Measurements from ENCODE around the gene PHACTR4.
A peak's percentile ranks its signal among the peaks of the same experiment; 100 is the strongest.
"Not testable (repeated sequence)": the region's sequence is repeated elsewhere in the genome, so short reads cannot be mapped to it uniquely, and the experiment has no call there.

PHACTR4 gene

DNA sequence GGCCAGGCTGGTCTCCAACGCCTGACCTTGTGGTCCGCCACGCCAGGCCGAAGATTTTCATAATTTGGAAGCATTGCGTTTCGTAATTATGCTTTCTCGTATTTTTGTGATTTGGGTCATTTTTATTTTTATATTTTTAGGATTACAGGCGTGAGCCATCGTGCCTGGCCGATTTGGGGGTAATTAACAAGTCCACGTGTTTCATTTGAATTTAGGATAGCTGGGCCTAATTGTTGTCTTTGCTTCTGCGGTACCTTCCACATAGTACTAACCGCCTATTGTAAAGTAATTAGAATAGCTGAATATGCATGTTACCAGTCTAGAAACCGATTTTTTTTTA lies 137.3 kb downstream of the PHACTR4 start:
- no peak for DNase-seq

DNA sequence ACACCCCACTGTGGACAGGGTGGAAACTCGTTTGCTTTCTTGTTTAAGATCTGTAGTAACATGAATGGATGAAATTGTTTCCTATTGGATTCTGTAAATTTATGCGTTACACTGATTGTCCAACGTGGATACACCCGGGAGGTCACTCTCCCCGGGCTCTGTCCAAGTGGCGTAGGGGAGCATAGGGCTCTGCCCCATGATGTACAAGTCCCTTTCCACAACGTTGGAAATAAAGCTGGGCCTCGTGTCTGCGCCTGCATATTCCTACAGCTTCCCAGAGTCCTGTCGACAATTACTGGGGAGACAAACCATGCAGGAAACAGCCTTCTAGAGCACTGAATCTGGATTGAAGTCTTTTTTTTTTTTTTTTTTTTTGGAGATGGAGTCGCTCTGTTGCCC lies 137.7 kb downstream of the PHACTR4 start:
- DNase-seq: no peak

DNA sequence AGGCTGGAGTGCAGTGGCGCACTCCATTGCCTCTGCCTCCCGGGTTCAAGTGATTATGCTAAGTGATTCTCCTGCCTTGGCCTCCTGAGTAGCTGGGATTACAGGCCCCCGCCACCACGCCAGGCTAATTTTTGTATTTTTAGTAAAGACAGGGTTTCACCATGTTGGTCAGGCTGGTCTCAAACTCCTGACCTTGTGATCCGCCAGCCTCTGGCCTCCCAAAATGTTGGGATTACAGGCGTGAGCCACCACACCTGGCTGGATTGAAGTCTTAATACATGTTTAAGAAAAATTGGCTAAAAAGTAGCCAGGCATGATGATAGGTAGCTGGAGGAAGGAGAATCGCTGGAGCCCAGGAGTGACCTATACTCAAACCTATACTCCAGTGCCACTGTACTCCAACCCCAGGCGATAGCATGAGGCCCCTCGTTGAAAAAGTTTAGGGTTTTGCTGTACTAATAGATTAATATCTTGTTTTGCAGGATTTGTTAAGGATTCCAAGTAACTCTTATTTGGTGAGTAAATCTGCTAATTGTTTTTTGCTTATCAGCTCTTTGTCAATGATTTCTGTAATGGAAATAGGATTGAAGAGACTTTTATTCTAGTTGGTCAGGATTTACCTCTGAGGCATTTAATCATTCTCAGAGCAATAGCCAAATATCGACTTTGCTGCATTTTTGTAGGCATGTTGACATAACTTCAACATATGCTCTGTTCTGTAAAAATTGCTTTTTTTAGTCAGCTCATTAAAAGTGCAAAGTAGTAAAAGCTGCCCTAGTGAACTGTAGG lies 138.3 kb downstream of the PHACTR4 start:
- no peak for DNase-seq

DNA sequence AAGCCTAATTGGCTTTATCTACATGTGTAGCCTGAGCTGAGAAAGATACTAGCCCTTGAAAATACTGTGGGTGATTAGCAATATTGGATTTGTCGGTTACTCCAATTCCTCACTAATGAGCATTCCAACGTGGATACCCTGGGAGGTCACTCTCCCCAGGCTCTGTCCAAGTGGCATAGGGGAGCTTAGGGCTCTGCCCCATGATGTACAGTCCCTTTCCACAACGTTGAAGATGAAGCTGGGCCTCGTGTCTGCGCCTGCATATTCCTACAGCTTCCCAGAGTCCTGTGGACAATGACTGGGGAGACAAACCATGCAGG lies 138.9 kb downstream of the PHACTR4 start:
- no peak for DNase-seq

DNA sequence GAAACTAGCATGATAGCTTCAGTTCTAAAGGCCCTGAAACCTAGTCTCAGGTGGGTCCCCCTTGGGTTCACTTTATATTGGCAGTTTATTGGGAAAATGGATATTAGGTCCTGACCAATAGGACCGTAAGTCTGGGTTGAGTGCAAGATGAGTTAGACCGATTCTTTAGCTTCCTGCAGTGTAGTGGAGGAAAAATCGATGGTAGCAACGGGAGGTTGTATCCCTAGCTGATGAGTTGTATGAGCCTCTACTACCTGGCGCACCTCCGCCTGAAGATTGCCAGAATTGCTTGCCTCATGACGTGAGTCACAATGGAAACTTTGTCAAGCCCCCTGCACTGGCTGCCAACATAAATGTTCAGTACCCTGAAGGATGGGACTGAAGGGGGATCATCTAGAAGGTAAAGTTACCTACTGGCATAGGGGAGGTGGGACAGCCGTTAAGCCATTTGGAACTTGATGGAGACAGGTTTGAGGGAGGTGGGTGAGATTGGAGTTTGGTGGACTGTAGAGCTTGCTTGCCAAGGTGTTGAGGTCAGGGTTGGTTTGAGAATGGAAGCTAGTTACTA lies 140.2 kb downstream of the PHACTR4 start:
- peak in 1 of 2 experiments; percentile 34 for DNase-seq

DNA sequence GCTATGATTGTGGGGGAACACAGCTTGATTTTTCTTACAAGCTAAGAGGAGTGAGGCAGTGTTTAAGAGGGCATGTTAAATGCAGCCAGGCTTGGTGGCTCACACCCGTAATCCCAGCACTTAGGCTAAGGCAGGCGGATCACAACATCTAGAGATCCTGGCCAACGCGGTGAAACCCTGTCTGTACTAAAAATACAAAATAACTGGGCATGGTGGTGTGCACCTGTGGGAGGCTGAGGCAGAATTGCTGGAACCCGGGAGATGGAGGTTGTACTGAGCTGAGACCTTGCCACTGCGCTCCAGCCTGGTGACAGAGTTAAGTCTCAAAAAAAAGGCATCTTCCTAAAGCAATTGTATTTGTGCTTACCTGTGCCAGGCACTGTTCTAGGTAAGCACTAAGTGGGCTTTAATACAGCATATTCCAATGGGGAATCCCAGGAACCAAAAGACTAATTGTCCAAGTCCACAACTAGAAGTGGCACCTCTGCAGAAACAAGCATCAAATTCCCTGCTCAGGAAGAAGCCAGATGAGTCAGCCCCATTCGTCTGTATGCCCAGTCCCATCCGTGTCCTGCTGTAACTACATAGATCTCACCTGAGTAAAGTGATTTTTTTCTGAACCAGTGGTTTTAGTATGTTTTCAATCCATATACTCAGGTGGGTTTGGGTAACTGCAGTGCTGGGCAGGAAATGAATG lies 140.9 kb downstream of the PHACTR4 start:
- DNase-seq: no peak

DNA sequence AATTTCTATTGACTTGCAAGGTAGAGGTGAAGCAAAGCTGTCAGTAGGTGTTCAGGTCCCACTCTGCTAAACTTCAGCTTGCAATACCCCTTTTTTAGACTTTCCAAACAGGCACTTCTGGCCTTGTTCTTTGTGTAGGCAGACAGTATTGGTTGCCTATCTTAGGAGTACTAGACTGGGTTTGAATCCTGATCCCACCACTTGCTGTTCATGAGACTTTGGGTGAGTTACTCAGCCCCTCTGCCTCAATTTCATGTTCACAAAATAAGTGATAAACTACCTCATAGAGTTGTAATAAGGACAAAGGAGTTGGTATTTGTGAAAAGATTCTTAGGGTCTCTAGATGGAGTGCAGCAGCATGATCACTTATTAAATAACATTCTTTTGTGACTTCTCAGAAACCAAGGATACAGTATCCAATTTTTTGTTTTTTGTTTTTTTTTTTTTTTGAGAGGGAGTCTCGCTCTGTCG lies 141.5 kb downstream of the PHACTR4 start:
- no peak for DNase-seq

DNA sequence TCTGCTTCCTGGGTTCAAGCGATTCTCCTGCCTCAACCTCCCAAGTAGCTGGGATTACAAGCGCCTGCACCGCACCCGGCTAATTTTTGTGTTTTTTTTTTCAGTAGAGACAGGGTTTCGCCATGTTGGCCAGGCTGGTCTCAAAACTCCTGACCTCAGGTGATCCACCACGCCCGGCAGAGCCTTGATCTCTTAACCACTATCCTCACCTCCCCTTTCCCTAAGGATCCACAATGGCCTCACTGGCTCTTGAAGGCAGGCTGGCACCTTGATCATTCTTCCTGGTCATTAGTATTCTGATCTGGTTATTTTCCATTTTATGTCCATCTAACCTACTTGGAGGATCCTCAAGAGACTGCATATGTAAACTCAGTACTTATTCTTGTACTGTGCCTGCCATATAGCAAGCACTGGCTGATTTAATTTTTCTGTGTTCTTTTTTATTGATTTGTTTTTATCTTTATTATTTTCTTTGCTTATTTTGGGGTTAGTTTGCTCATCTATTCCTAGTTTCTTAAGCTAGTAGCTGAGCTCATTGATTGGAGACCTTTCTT lies 142.6 kb downstream of the PHACTR4 start:
- no peak for DNase-seq

DNA sequence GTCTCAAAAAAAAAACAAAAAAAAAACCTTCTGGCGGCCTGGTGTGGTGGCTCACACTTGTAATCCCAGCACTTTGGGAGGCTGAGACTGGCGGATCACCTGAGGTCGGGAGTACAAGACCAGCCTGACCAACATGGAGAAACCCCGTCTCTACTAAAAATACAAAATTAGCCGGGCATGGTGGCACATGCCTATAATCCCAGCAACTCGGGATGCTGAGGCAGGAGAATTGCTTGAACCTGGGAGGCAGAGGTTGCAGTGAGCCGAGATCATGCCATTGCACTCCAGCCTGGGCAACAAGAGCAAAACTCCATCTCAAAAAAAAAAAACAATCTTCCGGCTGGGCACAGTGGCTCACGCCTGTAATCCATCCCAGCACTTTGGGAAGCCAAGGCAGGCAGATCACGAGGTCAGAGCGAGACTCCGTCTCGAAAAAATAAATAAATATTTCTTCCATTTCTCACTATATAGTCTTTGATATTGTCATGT lies 144.9 kb downstream of the PHACTR4 start:
- not testable (repeated sequence) for DNase-seq

DNA sequence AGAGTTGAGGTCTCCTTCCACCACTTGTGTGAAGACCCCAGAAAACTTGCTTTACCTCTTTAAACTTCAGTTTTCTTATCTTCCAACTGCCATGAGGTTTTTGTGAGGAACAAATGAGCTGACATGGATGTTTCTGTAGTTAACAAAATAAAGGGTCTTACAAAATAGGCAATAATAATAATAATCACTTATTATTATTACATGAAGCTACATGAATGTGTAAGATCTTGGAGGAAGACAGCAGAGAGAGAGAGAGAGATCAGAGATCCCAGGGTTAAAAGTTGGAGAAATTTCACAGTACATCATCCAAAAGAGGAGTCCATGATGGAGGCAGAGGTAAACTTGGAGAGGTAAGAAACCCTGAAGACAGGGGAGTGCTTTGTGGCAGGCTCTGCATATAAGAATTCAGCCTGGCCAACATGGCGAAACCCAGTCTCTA lies 147.0 kb downstream of the PHACTR4 start:
- no peak for DNase-seq

DNA sequence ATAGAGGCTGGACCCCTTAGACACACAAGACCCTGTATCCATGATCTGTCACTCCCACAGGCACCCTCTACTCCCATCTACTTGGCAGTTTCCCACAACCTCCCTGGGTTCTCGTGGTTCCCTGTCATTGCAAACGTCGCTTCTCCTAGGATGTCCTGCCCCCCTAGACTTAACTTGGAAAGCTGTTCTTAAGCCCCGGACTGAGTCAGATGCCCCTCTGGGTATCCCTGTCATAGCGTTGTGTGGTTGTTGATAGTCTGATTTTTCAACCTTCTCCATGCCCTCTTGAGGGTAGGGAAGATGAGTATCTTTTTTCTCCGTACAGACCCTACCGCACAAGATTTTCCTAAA lies 148.1 kb downstream of the PHACTR4 start:
- DNase-seq: no peak

DNA sequence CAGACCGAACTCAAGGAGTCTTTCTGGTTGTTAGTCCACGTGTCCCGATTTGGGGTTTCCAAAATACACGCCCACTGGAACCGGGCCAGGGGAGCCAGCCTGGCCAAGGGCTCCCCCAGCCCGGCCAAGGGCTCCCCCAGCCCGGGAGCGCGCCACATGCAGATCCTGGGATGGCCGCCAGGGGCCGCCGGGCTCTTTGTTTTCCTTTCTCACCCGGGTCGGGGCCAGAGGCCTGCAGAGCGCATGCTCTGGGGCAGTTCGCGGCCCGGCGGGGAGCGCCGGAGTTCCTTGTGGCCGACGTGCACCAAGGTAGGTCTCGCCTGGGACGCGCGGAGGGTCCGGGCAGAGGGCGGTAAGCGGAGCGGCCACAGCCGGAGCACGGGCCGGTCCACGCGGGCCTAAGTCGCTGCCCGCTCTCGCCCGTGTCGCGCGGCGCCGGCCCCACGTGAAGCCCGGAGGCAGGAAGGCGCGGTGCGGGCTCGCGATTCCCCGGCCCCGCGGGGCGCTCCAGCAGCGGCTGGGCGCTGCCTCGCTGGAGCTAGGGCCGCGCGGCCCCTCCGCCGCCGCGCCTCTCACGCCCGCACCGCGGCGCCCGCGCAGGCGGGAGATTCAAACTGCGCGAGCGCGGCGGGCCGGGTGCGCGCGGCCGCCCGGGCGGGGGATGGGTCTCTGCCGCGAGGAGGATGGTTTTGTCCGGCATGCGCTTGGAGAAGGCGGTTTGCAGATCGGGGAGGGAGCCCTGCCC lies 148.6 kb downstream of the PHACTR4 start:
- peak; percentile 82 to 85 for DNase-seq

DNA sequence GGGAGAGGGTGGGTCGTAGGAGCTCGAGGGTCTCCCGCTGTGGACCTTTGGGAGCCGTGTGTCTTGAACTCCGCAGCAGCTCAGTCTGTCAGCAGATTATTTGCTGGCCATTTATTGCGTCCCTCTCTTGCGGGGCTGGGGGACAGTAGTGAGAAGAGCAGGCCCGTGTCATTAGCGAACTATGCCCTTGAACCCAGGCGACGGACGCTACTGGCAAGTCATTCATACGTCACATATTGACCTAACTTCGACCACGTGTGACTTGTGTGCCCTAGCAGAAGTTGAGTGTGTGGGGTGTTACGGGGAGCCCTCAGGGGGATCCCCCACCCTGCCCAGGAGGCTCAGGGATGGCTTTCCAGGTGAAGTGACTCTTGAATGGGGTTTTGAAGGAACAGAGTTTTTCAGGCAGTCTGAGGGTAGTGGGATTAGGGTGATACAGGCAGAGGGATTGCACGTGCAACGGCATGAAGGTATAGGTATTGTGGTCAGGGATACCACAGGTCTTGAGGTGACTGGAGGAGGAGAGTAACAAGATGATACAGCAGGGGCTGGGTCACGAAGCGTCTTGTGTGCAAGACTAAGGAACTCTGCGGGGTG lies 149.3 kb downstream of the PHACTR4 start:
- no peak for DNase-seq

DNA sequence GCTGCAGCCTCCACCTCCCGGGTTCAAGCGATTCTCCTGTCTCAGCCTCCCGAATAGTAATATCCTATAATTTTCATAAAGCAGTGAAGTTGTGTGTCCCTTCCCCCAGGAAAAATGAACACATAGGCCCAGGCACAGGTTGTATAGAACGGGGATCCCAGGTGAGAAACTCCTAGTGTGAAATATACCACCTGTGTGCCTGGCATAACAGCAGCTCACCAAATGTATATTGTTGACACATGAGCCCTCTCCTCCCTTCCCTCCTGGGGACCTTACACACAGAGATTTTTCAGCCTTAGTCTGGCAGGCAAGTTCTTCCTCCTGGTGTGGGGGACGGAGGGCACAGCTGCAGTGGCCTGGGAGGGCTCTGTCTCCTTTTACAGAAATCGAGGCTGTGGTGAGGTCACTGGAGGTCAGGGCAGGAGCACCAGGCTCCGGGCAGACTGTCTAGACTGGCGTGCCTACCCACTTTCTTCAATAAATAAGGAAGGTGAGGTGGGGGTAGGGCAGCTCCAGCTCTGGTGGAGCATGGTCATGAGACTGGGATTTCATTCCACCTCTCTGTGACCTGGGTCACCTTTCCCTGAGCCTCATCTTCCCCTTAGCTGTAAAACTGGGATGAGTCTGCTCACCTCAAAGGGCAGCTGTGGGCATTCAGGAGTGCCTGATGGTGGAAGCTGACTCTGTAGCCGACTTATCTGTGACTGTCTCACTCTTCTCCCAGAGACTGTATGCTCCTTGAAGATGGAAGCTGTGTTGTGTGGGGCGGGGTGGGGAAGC lies 150.6 kb downstream of the PHACTR4 start:
- DNase-seq: no peak

DNA sequence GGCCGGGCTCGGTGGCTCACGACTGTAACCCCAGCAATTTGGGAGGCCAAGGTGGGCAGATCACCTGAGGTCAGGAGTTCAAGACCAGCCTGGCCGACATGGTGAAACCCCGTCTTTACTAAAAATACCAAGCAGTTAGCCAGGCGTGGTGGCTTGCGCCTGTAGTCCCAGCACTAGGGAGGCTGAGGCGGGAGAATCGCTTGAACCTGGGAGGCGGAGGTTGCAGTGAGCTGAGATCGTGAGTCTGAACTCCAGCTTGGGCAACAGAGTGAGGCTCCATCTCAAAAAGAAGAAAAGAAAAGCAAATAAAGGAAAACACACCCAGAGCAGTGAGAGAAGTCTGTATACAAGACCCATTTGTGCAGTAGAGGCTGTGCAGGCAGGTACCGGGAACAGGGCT lies 151.3 kb downstream of the PHACTR4 start:
- DNase-seq: not testable (repeated sequence)

DNA sequence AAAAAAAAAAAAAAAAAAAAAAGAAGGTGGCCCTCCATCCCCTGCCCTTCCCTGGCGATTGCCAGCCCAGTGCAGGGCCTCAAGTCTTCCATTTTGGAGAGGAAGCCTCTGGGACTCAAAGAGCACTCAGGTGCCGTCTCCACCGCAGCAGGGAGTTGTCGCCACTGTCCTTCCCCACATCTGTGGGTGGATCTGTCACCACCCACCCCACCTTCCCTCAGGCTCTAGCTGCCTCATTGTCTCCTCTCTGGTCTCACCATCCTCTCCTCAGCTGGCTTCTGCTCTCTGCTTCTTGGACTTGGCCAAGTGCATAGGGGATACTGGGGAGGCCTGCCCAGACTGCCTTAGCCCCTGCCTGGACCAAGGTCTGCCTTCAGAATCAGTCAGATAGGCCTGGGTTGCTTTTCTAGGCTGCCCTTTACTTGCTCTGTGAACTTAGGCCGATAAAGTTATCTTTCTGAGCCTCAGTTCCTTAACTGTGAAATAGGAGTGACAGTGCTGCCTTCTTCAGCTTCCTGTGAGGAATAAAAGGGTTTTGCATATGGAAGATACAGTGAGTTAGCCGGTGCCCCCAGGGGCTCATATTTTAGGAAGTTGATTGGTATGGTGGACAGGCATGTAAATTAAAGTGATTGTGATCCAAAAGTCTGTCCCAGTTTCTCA lies 152.1 kb downstream of the PHACTR4 start:
- no peak for DNase-seq

DNA sequence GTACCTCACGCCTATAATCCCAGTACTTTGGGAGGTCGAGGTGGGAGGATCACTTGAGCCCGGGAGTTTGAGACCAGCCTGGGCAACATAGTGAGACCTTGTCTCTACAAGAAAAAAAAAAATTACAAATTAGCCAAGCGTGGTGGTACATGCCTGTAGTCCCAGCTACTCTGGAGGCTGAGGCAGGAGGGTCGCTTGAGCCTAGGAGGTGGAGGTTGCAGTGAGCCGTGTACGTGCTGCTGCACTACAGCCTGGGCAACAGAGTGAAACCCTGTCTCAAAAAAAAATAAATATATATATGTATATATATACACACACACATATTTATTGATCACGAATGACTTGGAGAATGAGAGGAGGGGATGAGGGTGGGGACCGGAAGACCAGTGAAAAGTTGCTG lies 153.0 kb downstream of the PHACTR4 start:
- not testable (repeated sequence) for DNase-seq

DNA sequence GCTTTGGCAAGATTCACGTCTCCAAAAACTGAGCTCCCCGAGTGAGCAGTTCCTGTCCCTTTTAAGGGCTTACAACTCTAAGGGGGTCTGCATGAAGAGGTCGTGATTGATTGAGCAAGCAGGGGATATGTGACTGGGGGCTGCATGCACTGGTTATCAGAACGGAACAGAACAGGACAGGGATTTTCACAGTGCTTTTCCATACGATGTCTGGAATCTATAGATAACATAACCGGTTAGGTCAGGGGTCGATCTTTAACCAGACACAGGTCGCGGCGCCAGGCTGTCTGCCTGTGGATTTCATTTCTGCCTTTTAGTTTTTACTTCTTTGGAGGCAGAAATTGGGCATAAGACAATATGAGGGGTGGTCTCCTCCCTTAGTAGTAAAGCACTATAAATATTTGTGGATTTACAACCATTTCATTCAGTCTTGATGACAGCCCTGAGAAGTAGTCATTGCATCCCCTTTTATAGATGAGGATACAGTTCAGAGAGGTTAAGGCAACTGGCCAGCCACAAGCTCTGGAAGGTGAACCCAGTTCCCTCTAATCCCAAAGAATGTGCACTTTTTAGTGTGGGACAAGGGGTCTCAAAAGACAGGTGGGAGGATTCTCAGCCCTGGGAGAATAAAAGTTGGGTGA lies 155.6 kb downstream of the PHACTR4 start:
- DNase-seq: not testable (repeated sequence)

DNA sequence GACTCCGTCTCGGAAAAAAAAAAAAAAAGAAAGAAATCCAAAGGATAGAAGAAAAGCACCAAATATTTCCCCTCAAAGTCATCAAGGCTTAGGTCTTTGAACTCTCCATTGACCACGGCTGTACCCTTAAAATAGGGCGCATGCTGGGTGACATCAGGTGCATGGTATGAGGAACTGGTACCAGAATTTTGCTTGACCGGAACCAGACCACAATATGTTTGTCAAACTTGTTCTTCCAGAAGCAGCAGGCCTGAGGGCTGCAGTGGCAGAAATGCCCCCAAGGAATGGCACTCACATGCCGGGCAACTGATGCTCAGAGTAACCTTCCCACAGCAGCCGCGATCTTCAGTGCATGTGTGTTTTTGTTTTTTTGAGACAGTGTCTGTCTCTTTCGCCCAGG lies 157.3 kb downstream of the PHACTR4 start:
- DNase-seq: no peak

DNA sequence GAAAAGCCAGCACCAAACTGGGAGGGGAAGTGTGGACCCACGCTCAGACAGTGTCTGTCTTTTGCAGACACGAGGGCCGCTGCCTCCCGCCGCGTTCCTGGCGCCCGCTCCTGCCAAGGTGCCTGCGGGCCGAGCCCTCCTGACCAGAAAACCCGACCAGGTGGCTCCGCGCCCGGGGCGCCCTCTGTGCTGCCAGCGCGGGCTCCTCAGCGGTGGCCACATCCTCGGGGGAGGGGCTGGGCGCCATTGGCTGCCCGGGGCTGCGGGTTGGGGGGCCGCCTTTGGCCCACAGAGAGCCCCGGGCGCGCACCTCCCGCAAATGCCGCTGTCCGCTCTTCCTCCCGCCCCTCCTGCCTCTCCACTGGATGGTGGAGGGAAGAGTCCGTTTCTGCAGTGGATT lies 160.9 kb downstream of the PHACTR4 start:
- no peak for DNase-seq

DNA sequence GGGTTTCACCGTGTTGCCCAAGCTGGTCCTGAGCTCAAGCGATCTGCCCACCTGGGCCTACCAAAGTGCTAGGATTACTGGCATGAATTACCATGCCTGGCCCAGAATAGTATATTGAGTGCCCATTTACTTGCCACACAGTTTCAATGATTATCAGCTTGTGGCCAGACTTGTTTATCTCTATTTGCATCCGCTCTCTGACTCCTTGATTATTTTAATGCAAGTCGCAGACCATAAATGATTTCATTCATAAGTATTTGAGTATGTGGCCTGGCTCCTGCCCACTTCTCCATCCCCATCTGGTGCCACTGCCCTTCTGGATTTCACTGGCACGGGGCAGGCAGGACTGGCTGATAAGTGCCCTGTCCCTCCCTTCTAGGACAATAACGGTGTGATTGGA lies 165.1 kb downstream of the PHACTR4 start:
- DNase-seq: no peak

Measured in activated CD4-positive, alpha-beta T cell treated with anti-CD3 and anti-CD28 coated beads, Interleukin-2, amount 50 U/mL, for 4 hours (primary cell).